A549 (cell line): ENCODE data around the gene VWA8. TPM values are rescaled to one million over a fixed set of nuclear protein-coding genes. Genes with fewer than 3 reads are reported as not detected.
"Not testable (repeated sequence)": the region's sequence is repeated elsewhere in the genome, so short reads cannot be mapped to it uniquely, and the experiment has no call there.

Experiments
- ATAC-seq, 2 experiments: fragments of 200-7000 bp in 1 of 2; fragments of >200 bp in 1 of 2; cut with Nextera tagmentation in 1 of 2; cut with Tn5 transposase in 1 of 2; 3 replicates each; pipeline versions ENCODE4 v1.8.0 to v1.9.1; 2018 to 2020; ENCODE audit warnings: mild to moderate bottlenecking in 1 of 2, moderate library complexity in 1 of 2
- CTCF ChIA-PET: fragments of 300-600 bp; sonication (Branson Sonifier 250); formaldehyde crosslinking; extraction: SDS; loops from one replicate; lab custom pipeline; 2021; ENCODE audit warnings: antibody characterized with exemption, inconsistent platforms; lab: Yijun Ruan, JAX
- POLR2A ChIA-PET: fragments of 350-600 bp; formaldehyde crosslinking; extraction: SDS; loops from one replicate; lab custom pipeline; 2021; ENCODE audit warnings: antibody characterized with exemption, inconsistent platforms; lab: Yijun Ruan, JAX
- DNase-seq, 2 experiments: peaks; one replicate each; pipeline versions ENCODE4 v3.0.0 to v3.0.0-alpha.2; 2011 to 2016; ENCODE audit warnings: low read depth in 1 of 2, low spot score in 1 of 2
- FAIRE-seq: peaks from 2 replicates; lab custom pipeline; 2011; peaks lifted over from hg19 to GRCh38; lab: Jason Lieb, UNC
- H3K27ac ChIP-seq, 2 experiments: fragments of >200 bp; sonication (Bioruptor Twin); formaldehyde crosslinking; 3 replicates each; pipeline ENCODE4 v1.5.1; 2016 to 2017
- H3K4me1 ChIP-seq: fragments of >200 bp; sonication (Bioruptor Twin); formaldehyde crosslinking; 3 replicates; pipeline ENCODE4 v1.6.1; 2016
- H3K4me2 ChIP-seq: fragments of >200 bp; sonication (Bioruptor Twin); formaldehyde crosslinking; 3 replicates; pipeline ENCODE4 v1.6.1; 2016
- H3K4me3 ChIP-seq: fragments of >200 bp; sonication (Bioruptor Twin); formaldehyde crosslinking; 3 replicates; pipeline ENCODE4 v1.5.1; 2016
- H3K9me3 ChIP-seq: fragments of >200 bp; sonication (Bioruptor Twin); formaldehyde crosslinking; 3 replicates; pipeline ENCODE4 v1.6.1; 2016
- CHD2 ChIP-seq: fragments of 150-350 bp; IDR thresholded peaks from 2 replicates; pipeline ENCODE4 v1.6.1; 2014; ENCODE audit warnings: low read length; ENCODE audit not compliant: partially characterized antibody
- FOSB ChIP-seq: fragments of 250-450 bp; sonication (Bioruptor Pico); IDR thresholded peaks from 2 replicates; pipeline ENCODE4 v1.5.0; 2020; ENCODE audit warnings: mild to moderate bottlenecking, moderate library complexity
- FOXS1 ChIP-seq: fragments of 250-450 bp; sonication (Bioruptor Pico); IDR thresholded peaks from 2 replicates; pipeline ENCODE4 v1.5.0; 2020; ENCODE audit warnings: mild to moderate bottlenecking, moderate library complexity
- GATA3 ChIP-seq: IDR thresholded peaks from 2 replicates; pipeline ENCODE4 v1.6.1; 2012; ENCODE audit warnings: borderline replicate concordance
- HDAC2 ChIP-seq: fragments of 200-600 bp; sonication (generic); IDR thresholded peaks from 2 replicates; pipeline ENCODE4 v1.6.1; 2016
- HOXA7 ChIP-seq: fragments of 250-450 bp; sonication (Bioruptor Pico); IDR thresholded peaks from 2 replicates; pipeline ENCODE4 v1.5.0; 2020; ENCODE audit warnings: mild to moderate bottlenecking, moderate library complexity
- HOXB5 ChIP-seq: fragments of 250-450 bp; sonication (Bioruptor Pico); IDR thresholded peaks from 2 replicates; pipeline ENCODE4 v1.5.0; 2020; ENCODE audit warnings: mild to moderate bottlenecking, moderate library complexity
- JUNB ChIP-seq: fragments of >200 bp; sonication (Bioruptor Twin); formaldehyde crosslinking; IDR thresholded peaks from 2 replicates; pipeline ENCODE4 v1.6.1; 2016
- MAZ ChIP-seq: fragments of 150-350 bp; IDR thresholded peaks from 2 replicates; pipeline ENCODE4 v1.6.1; 2014; ENCODE audit warnings: antibody characterized with exemption, low read depth, low read length, borderline replicate concordance
- MYC ChIP-seq: IDR thresholded peaks from 2 replicates; pipeline ENCODE4 v1.6.1; 2012; ENCODE audit warnings: mild to moderate bottlenecking, inconsistent platforms, low read length, improper control_type of control experiment, borderline replicate concordance
- PHF8 ChIP-seq: fragments of 200-600 bp; sonication (generic); IDR thresholded peaks from 2 replicates; pipeline ENCODE4 v1.6.1; 2016; ENCODE audit warnings: low read depth, mild to moderate bottlenecking, antibody characterized with exemption, moderate library complexity, borderline replicate concordance
- RFX5 ChIP-seq: fragments of 450-650 bp; IDR thresholded peaks from 2 replicates; pipeline ENCODE4 v1.7.1; 2014; ENCODE audit warnings: antibody characterized with exemption, mild to moderate bottlenecking, moderate library complexity
- RNF2 ChIP-seq: fragments of 200-600 bp; sonication (generic); IDR thresholded peaks from 2 replicates; pipeline ENCODE4 v1.6.1; 2016; ENCODE audit warnings: low read depth, mild to moderate bottlenecking, antibody characterized with exemption, moderate library complexity, borderline replicate concordance
- SREBF2 ChIP-seq: fragments of 450-650 bp; IDR thresholded peaks from 2 replicates; pipeline ENCODE4 v1.6.1; 2014; ENCODE audit warnings: mild to moderate bottlenecking, moderate library complexity
- TFCP2L1 ChIP-seq: fragments of 250-450 bp; sonication (Bioruptor Pico); IDR thresholded peaks from 2 replicates; pipeline ENCODE4 v1.5.0; 2021; ENCODE audit warnings: mild to moderate bottlenecking
- ZFP36 ChIP-seq: fragments of 450-650 bp; IDR thresholded peaks from 2 replicates; pipeline ENCODE4 v1.6.1; 2014; ENCODE audit warnings: borderline replicate concordance; ENCODE audit not compliant: partially characterized antibody
- WGBS: methylation state at CpG from one replicate; pipeline ENCODE4 v1.1.6; 2017; ENCODE audit errors: missing lambda C conversion rate; 5-methylcytosine and 5-hydroxymethylcytosine counted together
- polyA plus RNA-seq, 4 experiments: library from polyadenylated mRNA; depleted of rRNA in 3 of 4; stranded (reverse); fragments of >200 nt; fragmentation: RNase III in 1 of 4; extraction: RNeasy Plus Mini Kit Qiagen cat#74134 plus additional on column Dnase treatment in 1 of 4; gene quantifications; 2 replicates in 3 of 4; 3 replicates in 1 of 4; pipeline ENCODE4 v1.2.3, GENCODE V29; 2011 to 2017
- TF ChIP-seq, protein P1 (sequence below): IDR thresholded peaks from 2 replicates; pipeline ENCODE4 v1.6.1; 2012; ENCODE audit warnings: low read depth, borderline replicate concordance
- TF ChIP-seq, protein P2 (sequence below): fragments of 250-450 bp; sonication (Bioruptor Pico); IDR thresholded peaks from 2 replicates; pipeline ENCODE4 v1.5.0; 2021; ENCODE audit warnings: mild to moderate bottlenecking, moderate library complexity, borderline replicate concordance

The VWA8 gene
- polyA plus RNA-seq, 2 of the 4 experiments (the other 2 are of a cell fraction): 6.4 to 15.3 TPM

DNA sequence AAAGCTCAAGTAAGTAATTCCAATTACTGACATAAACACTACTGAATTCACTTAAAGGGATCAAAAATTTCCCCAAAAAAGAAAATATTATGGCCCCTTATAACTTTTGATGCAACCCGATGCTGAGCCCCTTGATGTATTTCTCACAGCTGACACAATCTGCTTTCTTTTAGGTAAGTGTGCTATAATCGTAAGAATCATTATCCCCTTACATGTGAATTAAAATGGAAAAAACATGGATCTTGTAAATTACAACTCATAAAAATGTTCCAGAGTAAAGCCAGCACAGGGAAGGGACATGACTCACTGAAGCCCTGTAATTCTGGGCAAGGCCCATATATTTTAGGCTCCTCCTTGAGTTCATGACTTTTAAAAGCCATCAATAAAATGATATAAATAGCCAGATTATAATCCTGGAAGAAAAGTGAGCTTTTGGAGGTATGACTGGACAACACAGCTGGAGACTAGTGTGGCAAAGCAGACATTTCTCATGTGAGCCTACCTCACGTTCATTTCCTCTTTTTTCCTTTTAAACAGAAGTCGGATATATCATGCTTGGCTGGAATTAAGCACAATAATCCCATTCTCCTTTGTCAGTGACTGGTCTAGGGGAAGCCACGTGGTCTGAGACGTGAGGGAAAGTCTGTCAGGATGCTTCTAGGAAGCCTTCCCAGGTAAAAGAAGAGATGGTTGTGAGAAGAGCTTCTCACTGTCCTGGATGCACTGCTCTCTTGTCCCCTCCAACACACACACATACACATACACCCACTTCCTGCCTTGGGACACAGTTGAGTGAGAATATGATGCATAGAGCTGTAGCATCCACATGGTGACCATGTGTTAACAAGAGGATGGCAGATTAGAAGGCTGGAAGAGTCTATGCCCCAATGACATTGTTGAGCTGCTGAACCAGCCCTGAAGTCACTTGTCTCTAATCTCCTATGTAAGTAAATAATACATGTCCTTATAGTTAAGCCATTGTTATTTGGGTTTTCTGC lies 338.2 kb downstream of the VWA8 start:
- no peak overlapping the region for H3K27ac ChIP-seq
- DNase-seq: no peak
- no peak for TF ChIP-seq SREBF2
- no peak for TF ChIP-seq TFCP2L1 (CRISPR knock-in tag)
- no peak for TF ChIP-seq JUNB
- TF ChIP-seq, protein P1, sequence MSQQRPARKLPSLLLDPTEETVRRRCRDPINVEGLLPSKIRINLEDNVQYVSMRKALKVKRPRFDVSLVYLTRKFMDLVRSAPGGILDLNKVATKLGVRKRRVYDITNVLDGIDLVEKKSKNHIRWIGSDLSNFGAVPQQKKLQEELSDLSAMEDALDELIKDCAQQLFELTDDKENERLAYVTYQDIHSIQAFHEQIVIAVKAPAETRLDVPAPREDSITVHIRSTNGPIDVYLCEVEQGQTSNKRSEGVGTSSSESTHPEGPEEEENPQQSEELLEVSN: no peak
- TF ChIP-seq, protein P2, sequence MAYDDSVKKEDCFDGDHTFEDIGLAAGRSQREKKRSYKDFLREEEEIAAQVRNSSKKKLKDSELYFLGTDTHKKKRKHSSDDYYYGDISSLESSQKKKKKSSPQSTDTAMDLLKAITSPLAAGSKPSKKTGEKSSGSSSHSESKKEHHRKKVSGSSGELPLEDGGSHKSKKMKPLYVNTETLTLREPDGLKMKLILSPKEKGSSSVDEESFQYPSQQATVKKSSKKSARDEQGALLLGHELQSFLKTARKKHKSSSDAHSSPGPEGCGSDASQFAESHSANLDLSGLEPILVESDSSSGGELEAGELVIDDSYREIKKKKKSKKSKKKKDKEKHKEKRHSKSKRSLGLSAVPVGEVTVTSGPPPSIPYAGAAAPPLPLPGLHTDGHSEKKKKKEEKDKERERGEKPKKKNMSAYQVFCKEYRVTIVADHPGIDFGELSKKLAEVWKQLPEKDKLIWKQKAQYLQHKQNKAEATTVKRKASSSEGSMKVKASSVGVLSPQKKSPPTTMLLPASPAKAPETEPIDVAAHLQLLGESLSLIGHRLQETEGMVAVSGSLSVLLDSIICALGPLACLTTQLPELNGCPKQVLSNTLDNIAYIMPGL (CRISPR knock-in tag): no peak
- no peak for TF ChIP-seq HOXA7 (CRISPR knock-in tag)
- TF ChIP-seq RFX5: no peak
- no peak for TF ChIP-seq HDAC2
- TF ChIP-seq ZFP36: no peak
- no peak for TF ChIP-seq HOXB5 (CRISPR knock-in tag)
- no peak for TF ChIP-seq PHF8
- no peak for TF ChIP-seq MAZ
- TF ChIP-seq GATA3: no peak
- 92% methylated on average over 6 of the region's 6 CpGs for WGBS
- 0 out of 3 replicates have a peak, but pooled peaks cover 3% of the 10 kb centered on the region for H3K9me3 ChIP-seq
- no peak overlapping the region for H3K4me3 ChIP-seq
- H3K4me1 ChIP-seq: no peaks in the 10 kb centered on the region
- no peak for FAIRE-seq
- ChIA-PET CTCF (interaction anchor here (1.2 kb wide), 1 partner anchor 238 kb away, joined by 3 read pairs; no protein-coding TSS in a partner anchor), POLR2A (no interaction called here)
- no peak overlapping the region for H3K4me2 ChIP-seq
- ATAC-seq: no peak

DNA sequence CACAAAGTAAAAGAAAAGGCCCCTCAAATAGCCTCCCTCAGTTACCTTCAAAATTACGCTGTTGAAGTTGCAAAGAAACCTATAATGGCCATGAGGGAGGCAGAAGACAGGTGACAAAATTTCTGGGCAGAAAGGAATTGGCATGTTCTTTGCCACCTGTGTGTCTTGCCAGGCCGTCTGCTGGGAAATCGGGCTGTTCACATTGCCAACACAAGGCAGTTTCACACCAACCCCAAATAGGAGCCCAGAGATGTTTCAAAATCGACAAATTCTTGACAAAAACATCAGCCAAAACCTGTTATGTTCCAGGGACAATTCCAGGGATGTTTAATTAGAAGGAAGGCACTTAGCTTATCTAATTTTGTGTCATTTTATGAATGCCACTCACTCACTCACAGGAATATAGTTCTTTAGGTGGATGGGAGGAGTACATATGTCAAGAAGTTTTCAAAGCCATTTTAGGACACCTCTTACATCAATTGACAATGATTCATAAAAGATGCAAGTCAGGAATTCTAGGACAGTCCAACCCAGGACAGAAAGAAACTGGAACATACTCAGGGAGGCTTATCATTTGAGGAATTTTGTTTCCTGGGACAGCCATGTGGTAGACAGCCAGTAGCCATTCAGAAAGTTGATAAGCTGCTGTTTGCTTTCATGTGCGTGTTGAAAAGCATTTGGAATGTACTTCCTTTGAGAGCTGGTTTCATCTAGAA lies 339.0 kb downstream of the VWA8 start:
- H3K4me1 ChIP-seq: no peaks in the 10 kb centered on the region
- ATAC-seq (no peak), FAIRE-seq (no peak), DNase-seq (no peak)
- H3K4me2 ChIP-seq: no peak overlapping the region
- no peak overlapping the region for H3K27ac ChIP-seq
- 86% methylated on average over 5 of the region's 5 CpGs for WGBS
- ChIA-PET CTCF (no interaction called here), POLR2A (no interaction called here)
- H3K4me3 ChIP-seq: no peak overlapping the region
- no peak for TF ChIP-seq FOSB (CRISPR knock-in tag)
- no peak for TF ChIP-seq PHF8
- no peak for TF ChIP-seq CHD2
- no peak for TF ChIP-seq FOXS1 (CRISPR knock-in tag)
- no peak for TF ChIP-seq RNF2
- no peak for TF ChIP-seq MYC
- 0 out of 3 replicates have a peak, but pooled peaks cover 3% of the 10 kb centered on the region for H3K9me3 ChIP-seq

DNA sequence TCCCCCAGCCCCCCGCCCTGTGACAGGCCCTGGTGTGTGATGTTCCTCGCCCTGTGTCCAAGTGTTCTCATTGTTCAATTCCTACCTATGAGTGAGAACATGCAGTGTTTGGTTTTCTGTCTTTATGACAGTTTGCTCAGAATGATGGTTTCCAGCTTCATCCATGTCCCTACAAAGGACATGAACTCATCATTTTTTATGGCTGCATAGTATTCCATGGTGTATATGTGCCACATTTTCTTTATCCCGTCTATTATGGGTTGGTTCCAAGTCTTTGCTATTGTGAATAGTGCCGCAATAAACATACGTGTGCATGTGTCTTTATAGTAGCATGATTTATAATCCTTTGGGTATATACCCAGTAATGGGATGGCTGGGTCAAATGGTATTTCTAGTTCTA lies 343.3 kb downstream of the VWA8 start:
- H3K4me3 ChIP-seq, CTCF ChIA-PET, H3K4me1 ChIP-seq, FAIRE-seq, POLR2A ChIA-PET, H3K4me2 ChIP-seq, H3K27ac ChIP-seq, DNase-seq, ATAC-seq, H3K9me3 ChIP-seq: not testable (repeated sequence)
- 92% methylated on average over 4 of the region's 5 CpGs for WGBS
